Superior temporal gyrus (tissue), 1 donor: Measurements from ENCODE around the gene CREB5.
"Not testable (repeated sequence)": the region's sequence is repeated elsewhere in the genome, so short reads cannot be mapped to it uniquely, and the experiment has no call there.

ENCODE experiments used
- DNase-seq: peaks from one replicate; pipeline ENCODE4 v3.0.0-alpha.2; 2016; ENCODE audit errors: extremely low spot score

Gene CREB5

DNA sequence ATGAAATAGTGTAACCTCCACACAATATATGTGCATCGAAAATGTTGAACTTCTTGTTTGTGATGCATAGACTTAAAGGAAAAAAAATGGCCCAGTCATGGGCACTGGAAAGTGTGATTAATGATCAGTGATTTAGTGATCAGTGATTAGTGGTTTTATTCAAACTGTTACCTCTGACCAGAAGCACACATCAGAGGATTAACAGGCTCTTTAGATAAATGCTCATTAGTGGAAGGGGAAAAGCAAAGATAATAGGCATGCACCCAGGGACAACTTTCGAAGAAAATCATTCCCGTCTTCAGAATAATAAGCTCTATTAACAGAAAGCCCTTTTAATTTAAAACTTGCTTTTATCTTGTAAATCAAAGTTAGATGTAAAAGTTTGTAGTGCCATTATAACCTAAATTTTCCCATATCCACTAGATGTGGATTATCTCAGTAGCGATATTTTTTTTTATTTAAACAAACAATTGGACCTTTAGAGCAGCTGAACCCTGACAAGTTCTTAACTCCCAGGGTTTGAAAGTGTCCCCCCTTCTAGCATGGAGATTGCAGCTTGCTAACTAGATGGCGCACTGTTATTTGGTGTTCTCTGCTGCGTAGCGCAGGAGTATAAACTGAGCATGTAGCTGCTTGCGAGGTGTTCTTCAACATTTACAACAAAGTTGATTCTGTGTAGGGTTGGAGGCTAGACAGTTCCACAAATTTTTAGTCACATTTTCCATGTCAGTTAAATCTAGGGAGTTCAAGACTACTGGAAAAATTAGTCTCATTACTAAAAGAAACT, at the start of gene CREB5:
Gene CREB5 (plus strand): TSS at position 643 of the 787 bp plus-strand sequence. CDS start 397 bp downstream, outside the sequence.
- peak; percentile 88 for DNase-seq

GRCh38 chr7:28362812-28363211, 49.5 kb upstream of the CREB5 start:
- no peak for DNase-seq

DNA sequence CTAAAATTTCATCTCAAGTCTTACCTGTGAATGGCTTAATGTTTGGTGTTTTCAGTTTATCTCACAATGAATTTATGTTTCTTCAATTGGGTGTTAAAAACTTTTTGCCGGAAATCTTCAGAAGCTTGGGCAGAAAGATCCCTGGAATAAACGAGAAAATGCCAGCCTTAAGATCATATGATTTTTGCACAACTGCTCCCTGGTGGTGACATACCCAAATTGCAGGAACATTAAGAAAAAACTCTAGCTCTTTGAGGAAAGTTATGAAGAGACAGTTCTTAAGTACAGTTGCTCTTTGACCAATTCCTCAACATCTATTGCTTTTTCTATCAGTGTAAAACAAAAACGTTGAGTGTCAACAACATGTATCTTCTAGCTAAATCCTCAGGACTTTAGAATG, 48.2 kb upstream of the CREB5 start:
- no peak for DNase-seq

DNA sequence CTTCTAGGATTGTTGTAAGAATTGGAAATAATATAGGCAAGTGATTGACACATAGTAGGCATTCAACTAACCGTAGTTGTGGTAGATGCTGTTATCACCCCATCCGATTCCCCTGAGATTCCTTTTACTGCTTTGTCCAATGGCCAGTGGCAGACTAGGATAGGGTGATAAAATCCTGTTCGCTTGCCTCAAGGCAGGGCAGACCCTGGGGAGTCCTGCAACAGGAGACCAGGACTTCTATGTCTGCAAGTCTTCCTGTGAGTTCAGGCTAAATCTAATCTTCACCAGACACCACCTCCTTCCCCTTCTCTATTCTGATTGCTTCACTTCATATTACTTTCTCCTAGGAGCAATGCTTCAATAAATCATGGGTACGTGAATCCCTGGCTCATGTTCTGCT, 42.8 kb upstream of the CREB5 start:
- DNase-seq = no peak

- no peak for DNase-seq
Observed at GRCh38 chr7:28371846-28372245, 40.5 kb upstream of the CREB5 start.

DNA sequence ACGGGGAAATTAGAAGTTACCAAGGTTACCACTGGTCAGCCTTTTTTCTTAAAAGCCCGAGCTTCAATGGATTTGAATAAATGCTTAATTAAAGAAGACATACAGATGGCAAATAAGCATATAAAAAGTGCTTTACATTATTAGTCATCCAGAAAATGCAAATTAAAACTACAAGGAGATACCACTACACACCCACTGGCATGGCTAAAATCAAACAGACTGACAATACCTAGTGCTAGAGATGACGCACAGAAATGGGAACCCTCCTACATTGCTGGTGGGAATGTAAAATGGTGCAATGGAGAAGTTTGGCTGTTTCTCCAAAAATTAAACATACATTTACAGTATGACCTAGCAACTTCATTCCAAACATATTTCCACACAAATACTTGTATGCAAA, 38.3 kb upstream of the CREB5 start:
- DNase-seq = no peak

DNA sequence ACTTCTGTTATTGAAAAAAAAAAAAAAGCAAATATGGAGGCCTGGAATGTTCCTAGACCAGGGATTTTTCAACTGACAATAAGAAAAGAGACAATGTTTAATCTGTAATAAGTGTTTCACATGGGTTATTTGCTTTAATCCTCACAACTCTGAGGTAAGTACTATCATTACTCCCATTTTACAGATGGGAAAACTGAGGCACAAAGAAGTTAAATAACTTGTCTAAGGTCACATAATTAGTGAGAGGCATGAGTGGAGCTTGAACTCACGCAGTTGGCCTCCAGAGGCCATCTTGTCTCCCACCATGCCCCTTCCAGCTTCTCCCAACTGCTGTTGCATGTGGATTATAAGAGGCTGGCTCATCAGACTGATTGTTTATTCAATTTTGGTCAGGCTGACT, 36.6 kb upstream of the CREB5 start:
- no peak for DNase-seq

DNA sequence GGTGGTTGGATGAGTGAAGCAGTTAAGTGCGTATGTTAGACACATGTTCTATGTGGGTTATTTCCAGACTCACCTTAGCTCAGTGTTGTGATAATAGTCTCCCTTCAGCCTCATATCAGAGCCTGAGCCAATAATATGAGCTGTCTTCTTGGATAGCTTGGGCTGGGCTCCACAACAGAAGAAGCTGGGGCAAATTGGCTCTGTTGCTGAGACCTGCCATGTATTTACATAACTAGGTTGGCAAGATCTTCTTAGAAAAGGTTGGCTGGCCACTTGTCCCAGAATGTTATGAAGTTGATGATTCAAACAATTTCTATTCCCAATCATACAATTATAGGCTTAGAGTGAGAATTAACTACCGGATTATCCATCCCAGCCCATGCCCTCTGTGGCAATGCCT, 35.7 kb upstream of the CREB5 start:
- DNase-seq = no peak

DNA sequence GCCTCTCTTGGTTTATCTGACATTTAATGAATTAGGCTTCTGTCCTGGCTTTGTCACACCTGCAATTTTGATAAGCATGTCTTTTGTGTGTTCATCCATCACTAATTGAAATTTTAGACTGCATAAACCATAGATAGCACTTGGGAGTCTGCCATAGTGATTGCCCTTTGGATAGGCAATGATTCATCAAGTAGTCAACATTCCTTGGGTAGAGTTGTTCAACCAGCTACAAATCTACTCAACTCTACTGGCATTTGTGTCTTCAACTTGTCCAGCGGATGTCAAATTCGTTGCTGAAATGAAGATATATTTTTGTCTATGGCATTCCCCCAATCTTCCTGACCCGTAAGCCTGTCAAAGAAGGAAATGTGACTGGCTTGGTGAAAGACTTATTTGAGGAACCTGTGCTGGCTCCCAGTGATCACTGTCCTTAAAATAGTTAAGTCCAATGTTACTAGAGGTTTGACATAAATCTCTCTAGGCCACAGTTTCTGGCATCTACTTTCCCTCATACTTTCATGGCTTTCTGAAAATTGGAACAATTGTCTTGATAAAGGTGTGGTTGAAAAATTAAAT, 33.7 kb upstream of the CREB5 start:
- no peak for DNase-seq

GRCh38 chr7:28381466-28381865, 30.9 kb upstream of the CREB5 start:
- DNase-seq = no peak

DNA sequence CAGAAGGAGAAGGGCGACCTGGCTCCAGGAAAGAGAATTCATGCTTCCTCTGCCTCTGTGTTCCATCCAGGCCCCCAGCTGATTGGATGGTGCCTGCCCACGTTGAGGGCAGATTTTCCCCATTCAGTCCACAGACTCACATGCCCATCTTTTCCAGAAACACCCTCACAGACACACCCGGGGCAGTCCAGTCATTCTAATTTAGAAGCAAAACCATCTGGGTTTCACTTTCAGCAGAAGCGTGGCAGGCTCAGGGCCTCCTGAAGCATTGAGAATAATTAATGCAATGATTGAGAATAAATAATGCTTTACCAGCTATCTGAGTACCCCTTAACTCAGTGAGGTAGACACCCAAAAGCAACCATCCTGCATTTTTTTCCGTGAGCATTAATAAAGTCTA, 30.2 kb upstream of the CREB5 start:
- DNase-seq = no peak

DNA sequence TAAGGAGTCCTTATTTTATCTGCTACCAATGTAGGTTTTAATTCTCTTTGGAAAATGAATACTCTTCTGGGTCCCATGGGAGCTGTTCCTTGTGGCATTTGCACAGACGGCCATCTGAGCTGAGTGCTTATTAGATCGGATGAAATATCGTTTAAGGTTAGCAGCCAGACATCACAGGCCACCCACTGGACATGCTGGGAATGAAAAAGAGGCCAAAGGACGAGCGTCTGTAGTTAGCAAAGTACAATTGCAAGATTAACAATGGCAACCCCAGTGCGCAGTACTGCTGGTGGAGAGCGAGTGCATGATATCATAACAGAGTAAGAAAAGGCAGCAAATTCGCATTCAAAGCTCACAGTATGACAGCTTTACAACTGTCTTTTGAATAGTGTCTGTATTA, 28.3 kb upstream of the CREB5 start:
- DNase-seq = no peak

DNA sequence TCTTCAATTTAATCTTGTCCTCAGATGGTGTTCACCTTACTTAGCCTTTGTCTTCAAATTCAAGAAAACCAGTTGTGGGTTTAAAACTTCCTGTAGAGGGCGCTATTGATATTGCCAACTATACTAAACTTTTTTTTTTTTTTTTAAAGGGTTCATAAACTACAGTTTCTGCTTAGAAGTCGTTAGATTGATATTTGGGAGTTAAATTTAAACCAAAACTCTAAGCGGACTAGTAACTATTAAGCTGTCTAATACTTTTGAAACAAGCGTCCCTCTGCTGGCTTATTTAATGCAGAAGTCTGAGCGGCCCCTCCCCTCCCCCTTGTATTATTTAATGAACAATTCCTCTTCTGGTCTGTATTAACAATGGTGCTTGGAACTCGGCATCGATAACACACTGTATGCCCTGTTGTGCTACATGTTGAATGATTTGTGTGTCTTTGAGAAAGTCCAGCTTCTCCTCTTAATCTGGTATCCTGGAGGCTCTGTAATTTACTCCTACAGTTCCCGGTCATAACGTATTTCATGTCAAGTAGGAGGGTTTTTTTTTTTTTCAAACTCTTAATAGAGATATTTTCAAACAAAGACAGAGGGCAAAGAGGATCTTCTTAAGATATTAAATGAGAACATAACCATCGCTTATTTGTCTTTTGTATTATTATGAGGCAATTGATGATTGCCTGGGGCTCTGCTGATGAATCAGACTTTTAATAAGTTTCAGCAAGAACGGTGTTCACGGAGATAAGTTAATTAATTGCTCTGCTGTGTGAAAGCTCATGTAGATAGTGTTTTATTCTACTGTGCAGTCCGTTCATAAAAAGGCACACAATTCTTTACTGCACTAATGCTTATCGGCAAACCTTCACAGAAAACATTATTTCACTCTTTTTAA, 22.6 kb upstream of the CREB5 start:
- peak; percentile 96 for DNase-seq

- no peak for DNase-seq
Observed at GRCh38 chr7:28390426-28390825, 21.9 kb upstream of the CREB5 start.

GRCh38 chr7:28392289-28392688, 20.0 kb upstream of the CREB5 start:
- DNase-seq = no peak

DNA sequence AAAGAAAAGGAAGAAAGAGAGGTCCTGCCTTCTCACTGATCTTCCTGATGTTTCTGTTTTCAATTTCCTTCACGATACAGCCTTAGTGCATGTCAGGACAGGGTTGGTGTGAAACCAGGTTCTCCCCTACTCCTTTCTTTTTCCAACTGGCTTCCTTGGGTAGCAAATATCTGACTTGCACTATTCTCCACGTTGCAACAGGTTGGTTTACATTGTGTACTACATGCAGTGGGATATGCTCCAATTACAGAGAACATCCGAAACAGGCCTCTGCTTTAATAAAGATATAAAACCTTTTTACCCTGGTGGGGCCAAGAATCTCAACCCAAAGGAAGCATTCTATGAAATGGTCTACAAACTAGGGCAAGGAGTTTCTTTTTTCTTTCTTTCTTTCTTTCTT, 16.9 kb upstream of the CREB5 start:
- DNase-seq = no peak

- DNase-seq = no peak
Observed at GRCh38 chr7:28395831-28396230, 16.5 kb upstream of the CREB5 start.

GRCh38 chr7:28397141-28397540, 15.2 kb upstream of the CREB5 start:
- DNase-seq = no peak

DNA sequence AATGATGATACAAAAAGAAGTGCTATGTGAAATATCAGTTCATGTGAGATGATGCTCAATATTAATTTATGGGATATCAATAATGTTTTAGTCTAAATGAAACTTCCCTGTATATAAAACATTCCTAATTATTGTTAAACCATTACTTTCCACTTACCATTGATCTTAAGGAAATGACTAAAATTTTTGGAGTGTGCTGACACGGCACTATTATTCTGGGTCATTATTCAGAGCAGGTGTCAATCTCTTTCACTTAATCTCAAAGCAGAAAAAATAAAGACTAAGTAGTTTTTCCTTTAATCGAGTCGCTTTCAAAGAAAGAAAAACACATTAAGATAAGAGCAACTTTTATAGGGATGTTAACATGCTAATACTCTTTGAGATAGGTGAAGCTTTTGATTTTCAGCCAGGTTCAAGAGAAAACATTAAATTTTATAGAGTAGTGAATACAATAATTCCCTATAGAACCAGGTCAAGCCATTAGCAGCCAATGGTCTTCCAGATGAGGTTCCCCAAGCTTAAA, 11.4 kb upstream of the CREB5 start:
- no peak for DNase-seq

GRCh38 chr7:28401567-28401966, 10.8 kb upstream of the CREB5 start:
- not testable (repeated sequence) for DNase-seq

DNA sequence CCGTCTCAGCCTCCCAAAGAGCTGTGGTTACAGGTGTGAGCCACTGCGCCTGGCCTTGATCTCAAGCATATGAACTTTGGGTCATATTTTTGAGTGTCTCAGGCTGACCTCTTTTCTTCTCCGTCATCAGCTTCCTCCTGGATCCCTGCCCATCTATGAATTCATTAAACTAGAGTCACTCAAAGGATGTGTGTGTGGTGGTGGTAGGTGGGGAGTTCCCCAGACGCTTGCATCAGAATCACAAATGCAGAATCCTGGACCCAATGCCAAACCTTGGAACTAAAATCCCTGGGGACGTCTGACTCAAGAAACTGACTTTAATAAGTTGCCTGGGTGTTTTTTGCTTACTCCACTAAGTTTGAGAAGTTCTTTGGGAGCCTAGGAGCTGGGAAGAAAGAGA, 6.7 kb upstream of the CREB5 start:
- DNase-seq = no peak

- DNase-seq = no peak
Observed at GRCh38 chr7:28406192-28406591, 6.1 kb upstream of the CREB5 start.
